Aorta (tissue), 5 donors: ENCODE data around the gene FOXRED2. TPM values are rescaled to one million over a fixed set of nuclear protein-coding genes. Genes with fewer than 3 reads are reported as not detected.
"Not testable (repeated sequence)": the region's sequence is repeated elsewhere in the genome, so short reads cannot be mapped to it uniquely, and the experiment has no call there.

Experiments
- ATAC-seq: fragments of 200-7000 bp; cut with Tn5 transposase; one replicate; pipeline ENCODE4 v1.9.1; 2022; ENCODE audit warnings: moderate library complexity; ENCODE audit not compliant: low FRiP score
- DNase-seq, 2 donors: peaks; one replicate each; pipeline ENCODE4 v3.0.0-alpha.2; 2020
- H3K27ac ChIP-seq, 2 donors: one replicate each; pipeline ENCODE4 v1.5.1; 2013; ENCODE audit warnings: low read length in 2 of 2, mild to moderate bottlenecking in 2 of 2, moderate library complexity in 2 of 2, control low read depth in 1 of 2, inconsistent platforms in 1 of 2, low read depth in 1 of 2
- H3K27me3 ChIP-seq, 2 donors: one replicate each; pipeline ENCODE4 v1.6.1; 2013; ENCODE audit warnings: control low read depth in 1 of 2, low read length in 1 of 2, mild to moderate bottlenecking in 1 of 2, moderate library complexity in 1 of 2; ENCODE audit not compliant: insufficient read depth in 2 of 2, control insufficient read depth in 1 of 2
- H3K36me3 ChIP-seq, 2 donors: one replicate each; pipeline ENCODE4 v1.6.1; 2013; ENCODE audit warnings: control low read depth in 1 of 2, low read length in 1 of 2, mild to moderate bottlenecking in 1 of 2; ENCODE audit not compliant: insufficient read depth in 2 of 2, control insufficient read depth in 1 of 2
- H3K4me1 ChIP-seq, 2 donors: one replicate each; pipeline ENCODE4 v1.6.1; 2013; ENCODE audit warnings: low read length in 2 of 2, control low read depth in 1 of 2, mild to moderate bottlenecking in 1 of 2, moderate library complexity in 1 of 2; ENCODE audit not compliant: insufficient read depth in 2 of 2, control insufficient read depth in 1 of 2
- H3K4me3 ChIP-seq, 2 donors: one replicate each; pipeline ENCODE4 v1.5.1; 2013; ENCODE audit warnings: low read length in 2 of 2, control low read depth in 1 of 2, mild to moderate bottlenecking in 1 of 2
- H3K9me3 ChIP-seq: one replicate; pipeline ENCODE4 v1.6.1; 2013; ENCODE audit warnings: mild to moderate bottlenecking, low read length; ENCODE audit not compliant: control insufficient read depth
- WGBS, 2 donors: extraction: QIAGEN DNeasy Blood & Tissue Kit; methylation state at CpG; one replicate each; pipeline ENCODE4 v1.1.7; 2013; 5-methylcytosine and 5-hydroxymethylcytosine counted together
- intact Hi-C, 2 donors: fragments of 100-400 bp; cut with DNase I; formaldehyde crosslinking; loops; one replicate each; pipeline versions ENCODE4 v1.14.2 to v1.15.0; 2022
- polyA plus RNA-seq, 2 donors: library from polyadenylated mRNA; stranded (reverse); fragments of 200-250 nt; gene quantifications; one replicate each; pipeline ENCODE4 v1.2.3, GENCODE V29; 2013
- total RNA-seq, 2 donors: library from RNA; stranded (reverse); fragmentation: NEBNext Ultra II Directional; extraction: Animal tissue kit (Norgen Biotek cat#: 25700); gene quantifications; one replicate each; pipeline ENCODE4 v1.2.1, GENCODE V29; 2021
- donor health status: healthy with polysubstance abuse.
- donor health status: Bipolar disorder and iron deficiency.
- donor health status: DM: no; HTN: no; CAD: no.
- donor health status: DM: no; HTN: no; CAD: no.
- donor health status: DM: yes; HTN: yes; CAD: no.

Gene FOXRED2
- total and polyA plus RNA-seq, 4 donors: 1.6 to 11.1 (median 3.5) TPM

DNA sequence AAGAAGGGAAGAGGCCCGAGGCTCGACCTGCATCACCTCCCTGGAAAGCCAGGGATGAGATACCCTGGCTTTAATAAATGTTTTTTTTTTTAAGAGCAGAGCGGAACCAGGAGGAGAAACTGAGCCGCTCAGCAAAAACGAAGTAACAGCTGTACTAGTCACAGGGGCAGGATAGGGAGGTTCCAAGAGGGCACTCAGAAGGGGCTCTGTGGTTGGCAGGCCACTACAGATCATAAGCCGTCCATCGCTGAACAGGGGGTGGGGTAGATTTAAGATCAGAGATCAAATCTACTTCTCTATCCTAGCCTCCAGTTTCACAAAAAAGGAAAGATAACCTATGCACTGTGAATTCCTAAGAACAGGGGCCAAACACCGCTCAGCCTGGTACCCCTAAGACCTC, 21.5 kb upstream of the FOXRED2 start:
- H3K4me3 ChIP-seq: peak overlapping the region; percentile 85 to 88
- 7 to 10% methylated on average over 8 of the region's 8 CpGs for WGBS, 2 donors
- no peaks in the 10 kb centered on the region for H3K27me3 ChIP-seq
- H3K27ac ChIP-seq: peak overlapping the region; percentile 20 to 86
- ATAC-seq (no peak), DNase-seq (no peak)
- peaks cover 6 to 17% of the 10 kb centered on the region in 2 donors for H3K36me3 ChIP-seq
- H3K4me1 ChIP-seq: no peaks in the 10 kb centered on the region
- intact Hi-C loops: loop anchor here in 1 of 2 donors (5.0 kb wide), 1 partner anchor 991 kb away; no protein-coding TSS in a partner anchor
- no peaks in the 10 kb centered on the region for H3K9me3 ChIP-seq

DNA sequence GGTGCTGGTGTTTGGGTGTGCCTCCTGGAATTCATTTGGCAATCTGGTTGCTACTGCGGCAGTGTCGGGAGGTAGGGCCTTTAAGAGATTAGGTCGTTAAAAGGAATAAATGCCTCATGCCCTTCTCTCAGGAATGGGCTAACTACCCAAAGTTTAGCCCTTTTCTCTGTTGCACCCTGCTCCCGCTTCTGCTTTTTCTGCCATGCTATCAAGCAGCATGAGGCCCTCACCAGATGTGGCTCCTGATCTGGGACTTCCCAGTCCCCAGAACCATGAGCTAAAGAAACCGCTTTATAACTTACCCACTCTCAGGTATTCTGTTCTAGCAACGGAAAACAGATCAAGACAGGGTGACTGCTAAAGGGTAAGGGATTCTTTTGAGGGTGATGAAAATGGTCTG, 15.8 kb upstream of the FOXRED2 start:
- WGBS, 2 donors: 94 to 95% methylated on average over 6 of the region's 6 CpGs
- no peak for ATAC-seq
- no peak for DNase-seq
- intact Hi-C loops: no loop called here
- H3K4me3 ChIP-seq: no peak overlapping the region
- H3K4me1 ChIP-seq: no peaks in the 10 kb centered on the region
- no peaks in the 10 kb centered on the region for H3K9me3 ChIP-seq
- peaks cover 26 to 36% of the 10 kb centered on the region in 2 donors for H3K36me3 ChIP-seq
- no peak overlapping the region for H3K27ac ChIP-seq
- no peaks in the 10 kb centered on the region for H3K27me3 ChIP-seq

DNA sequence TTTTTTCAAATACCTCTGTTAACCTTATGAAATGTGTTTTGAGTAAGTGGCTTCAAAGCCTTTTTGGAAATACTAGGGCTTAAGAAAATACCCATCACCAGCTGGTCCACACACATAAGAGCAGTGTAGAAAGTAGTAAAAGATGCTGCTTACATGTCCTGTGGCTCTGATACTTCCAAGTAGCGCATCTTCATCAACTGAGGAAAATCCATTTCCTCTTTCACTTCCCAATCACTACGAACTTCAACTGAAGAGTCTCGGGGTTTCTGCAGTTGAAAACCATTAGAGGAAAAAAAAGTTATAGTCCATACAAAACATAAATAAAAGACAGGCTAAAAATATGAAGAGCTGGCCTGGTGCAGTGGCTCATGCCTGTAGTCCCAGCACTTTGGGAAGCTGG, 13.6 kb upstream of the FOXRED2 start:
- H3K36me3 ChIP-seq: peaks cover 34 to 36% of the 10 kb centered on the region in 2 donors
- no peak for ATAC-seq
- intact Hi-C loops: no loop called here
- no peak overlapping the region for H3K27ac ChIP-seq
- no peak for DNase-seq
- H3K27me3 ChIP-seq: no peaks in the 10 kb centered on the region
- H3K4me1 ChIP-seq: no peaks in the 10 kb centered on the region
- WGBS, 2 donors: 83 to 92% methylated on average over 3 of the region's 3 CpGs
- no peak overlapping the region for H3K4me3 ChIP-seq
- H3K9me3 ChIP-seq: no peaks in the 10 kb centered on the region

DNA sequence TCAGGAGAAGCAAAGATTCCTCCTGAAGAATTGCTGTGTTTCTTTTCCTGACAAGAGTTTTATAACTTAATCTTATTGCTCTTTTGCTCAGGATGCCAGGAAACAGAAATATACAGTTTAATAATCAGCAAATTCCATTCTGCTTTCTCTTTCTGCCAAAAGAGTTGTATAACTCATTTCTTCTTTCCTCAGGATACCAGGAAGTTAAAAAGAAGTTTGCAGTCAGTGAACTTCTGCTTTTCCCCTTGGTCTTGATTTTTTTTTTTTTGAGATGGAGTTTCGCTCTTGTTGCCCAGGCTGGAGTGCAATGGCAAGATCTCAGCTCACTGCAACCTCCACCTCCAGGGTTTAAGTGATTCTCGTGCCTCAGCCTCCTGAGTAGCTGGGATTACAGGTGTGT, 13.1 kb upstream of the FOXRED2 start:
- H3K4me3 ChIP-seq, H3K27me3 ChIP-seq, DNase-seq, H3K27ac ChIP-seq, H3K9me3 ChIP-seq, intact Hi-C loops, ATAC-seq, H3K4me1 ChIP-seq: not testable (repeated sequence)
- H3K36me3 ChIP-seq: peaks cover 34% of the 10 kb centered on the region in 2 donors
- WGBS, 2 donors: 91 to 93% methylated on average over 2 of the region's 2 CpGs

DNA sequence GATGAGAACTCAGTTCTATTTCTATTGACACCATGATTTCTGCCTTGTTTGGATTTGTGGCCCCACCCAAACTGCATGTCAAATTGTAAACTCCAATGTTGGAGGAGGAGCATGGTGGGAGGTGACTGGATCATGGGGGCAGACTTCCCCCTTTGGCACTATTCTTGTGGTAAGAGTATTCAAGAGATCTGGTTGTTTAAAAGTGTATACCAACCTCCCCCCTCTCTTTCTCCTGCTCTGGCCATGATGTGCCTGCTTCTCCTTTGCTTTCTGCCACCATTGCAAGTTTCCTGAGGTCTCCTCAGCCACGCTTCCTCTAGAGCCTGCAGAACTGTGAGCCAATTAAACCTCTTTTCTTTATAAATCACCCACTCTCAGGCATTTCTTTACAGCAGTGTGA, 7.9 kb upstream of the FOXRED2 start:
- Histone ChIP-seq H3K9me3 (no peaks in the 10 kb centered on the region), H3K4me3 (no peak overlapping the region), H3K4me1 (no peaks in the 10 kb centered on the region), H3K27me3 (no peaks in the 10 kb centered on the region), H3K36me3 (peaks cover 22 to 27% of the 10 kb centered on the region in 2 donors), H3K27ac (no peak overlapping the region)
- DNase-seq (peak in 1 of 2 donors; percentile 30), ATAC-seq (no peak)
- intact Hi-C loops: no loop called here
- 95 to 97% methylated on average over 1 of the region's 1 CpG for whole genome bisulfite sequencing, 2 donors

DNA sequence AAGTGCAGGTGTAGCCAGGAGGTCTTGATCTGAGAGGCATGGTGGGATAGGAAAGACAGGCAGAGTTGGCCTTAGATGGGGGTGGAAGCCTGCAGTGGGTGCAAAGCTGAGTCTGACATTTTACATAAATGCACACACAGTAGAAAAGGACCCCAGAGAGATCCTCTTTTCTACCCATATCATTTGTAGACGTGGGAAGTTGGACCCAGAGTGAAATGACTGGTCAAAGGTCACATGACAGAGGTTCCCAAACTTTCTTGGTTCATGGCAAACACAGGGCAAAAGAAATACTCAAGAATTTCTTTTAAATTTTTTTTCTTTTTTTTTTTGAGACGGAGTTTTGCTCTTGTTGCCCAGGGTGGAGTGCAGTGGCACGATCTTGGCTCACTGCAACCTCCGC, 6.2 kb upstream of the FOXRED2 start:
- no peak for DNase-seq
- Histone ChIP-seq H3K27me3 (no peaks in the 10 kb centered on the region), H3K36me3 (peaks cover 7 to 16% of the 10 kb centered on the region in 2 donors), H3K4me3 (no peak overlapping the region), H3K9me3 (no peaks in the 10 kb centered on the region), H3K27ac (no peak overlapping the region), H3K4me1 (no peaks in the 10 kb centered on the region)
- ATAC-seq: no peak
- intact Hi-C loops: no loop called here
- WGBS, 2 donors: 76 to 83% methylated on average over 4 of the region's 4 CpGs

DNA sequence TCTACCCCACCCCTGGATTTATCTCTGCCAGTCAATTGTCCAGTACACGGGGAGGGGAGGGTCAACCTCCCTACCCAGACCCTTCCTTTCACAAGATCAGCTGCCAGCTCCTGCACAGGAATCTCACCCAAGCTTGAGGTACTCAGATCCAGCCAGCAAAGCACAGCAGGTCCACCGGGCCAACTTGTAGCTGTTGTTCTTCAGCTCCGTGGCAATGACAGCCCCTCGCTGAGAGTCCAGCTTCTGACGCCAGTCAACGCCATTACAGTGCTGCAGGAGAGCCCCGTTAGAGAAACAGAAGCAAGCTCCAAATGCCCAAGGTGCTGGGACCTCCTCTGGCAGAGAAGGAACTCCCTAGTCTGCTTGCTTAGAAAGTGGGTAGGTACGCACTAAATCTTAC, 5.5 kb upstream of the FOXRED2 start:
- no peak overlapping the region for H3K27ac ChIP-seq
- intact Hi-C loops: no loop called here
- no peaks in the 10 kb centered on the region for H3K9me3 ChIP-seq
- no peak for DNase-seq
- no peaks in the 10 kb centered on the region for H3K4me1 ChIP-seq
- H3K27me3 ChIP-seq: no peaks in the 10 kb centered on the region
- H3K36me3 ChIP-seq: peaks cover 7 to 15% of the 10 kb centered on the region in 2 donors
- ATAC-seq: no peak
- no peak overlapping the region for H3K4me3 ChIP-seq
- 84 to 90% methylated on average over 8 of the region's 8 CpGs for WGBS, 2 donors

DNA sequence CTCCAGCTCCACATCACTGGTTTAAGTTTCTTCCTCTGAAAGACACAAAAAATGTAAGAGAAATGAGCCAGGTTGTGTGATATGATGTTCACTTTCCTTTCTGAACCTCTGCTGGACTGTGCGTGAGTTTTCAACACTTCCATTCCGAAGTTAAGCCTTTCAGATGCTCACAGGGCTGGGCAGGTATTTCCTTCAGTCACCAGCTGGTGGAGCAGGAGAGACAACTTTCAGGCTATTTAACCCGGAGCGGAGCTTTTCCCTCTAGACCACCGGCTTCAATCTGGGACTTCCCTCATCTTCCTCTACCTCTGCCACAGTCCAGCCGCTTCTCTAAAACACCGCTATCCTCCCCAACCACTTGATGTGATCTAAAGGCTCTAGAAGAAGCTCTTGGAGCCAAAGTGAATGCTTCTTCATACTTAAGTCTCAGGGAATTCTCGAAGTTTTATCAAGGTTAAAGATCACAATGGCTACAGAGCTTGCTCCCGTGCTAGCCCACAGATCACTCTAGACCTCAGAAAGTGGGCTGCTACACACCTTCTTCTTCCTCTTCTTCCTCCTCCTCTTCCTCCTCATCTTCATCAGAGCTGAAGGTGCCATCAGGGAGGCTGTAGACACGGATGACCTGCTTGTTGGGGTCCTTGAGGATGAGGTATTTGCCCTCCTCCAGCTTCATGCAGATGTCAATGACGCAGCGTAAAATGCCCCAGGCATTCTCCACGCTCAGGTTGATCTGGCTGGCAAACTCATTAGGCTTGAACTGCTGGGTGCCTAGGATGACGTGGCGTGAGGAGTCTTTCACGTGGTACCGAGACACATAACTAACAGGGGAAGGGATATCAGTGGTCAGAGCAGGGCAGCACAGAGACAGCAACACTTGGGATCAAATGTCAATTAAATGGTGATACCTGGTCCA, 4.4 kb upstream of the FOXRED2 start:
- DNase-seq (peak in 1 of 2 donors; percentile 55), ATAC-seq (no peak)
- Histone ChIP-seq H3K9me3 (no peaks in the 10 kb centered on the region), H3K4me3 (no peak overlapping the region), H3K27ac (no peak overlapping the region), H3K27me3 (no peaks in the 10 kb centered on the region), H3K4me1 (no peaks in the 10 kb centered on the region), H3K36me3 (peaks cover 7 to 8% of the 10 kb centered on the region in 2 donors)
- 63 to 64% methylated on average over 17 of the region's 17 CpGs for WGBS, 2 donors
- intact Hi-C loops: no loop called here

DNA sequence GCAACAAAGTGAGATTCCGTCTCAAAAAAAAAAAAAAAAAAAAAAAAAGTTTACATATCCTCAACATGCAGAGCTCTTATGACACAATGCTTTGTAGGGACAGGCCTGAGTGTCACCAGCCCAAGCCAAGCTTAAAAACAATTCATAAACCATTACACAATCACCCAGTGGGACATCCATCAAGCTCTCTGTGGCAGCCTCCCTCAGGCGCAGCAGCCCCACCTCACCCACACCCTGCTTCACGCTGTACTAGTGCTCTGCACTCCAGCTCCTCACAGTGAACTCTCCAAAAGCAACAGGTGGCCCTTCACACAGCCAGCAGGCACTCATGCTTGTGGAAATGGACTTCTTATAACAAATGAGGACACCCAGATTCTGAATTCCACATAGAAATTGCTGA, 3.5 kb upstream of the FOXRED2 start:
- H3K4me1 ChIP-seq: no peaks in the 10 kb centered on the region
- intact Hi-C loops: no loop called here
- ATAC-seq (no peak), DNase-seq (peak in 1 of 2 donors; percentile 41)
- H3K36me3 ChIP-seq: peaks cover 5 to 8% of the 10 kb centered on the region in 2 donors
- H3K27me3 ChIP-seq: no peaks in the 10 kb centered on the region
- no peak overlapping the region for H3K27ac ChIP-seq
- WGBS, 2 donors: 75 to 76% methylated on average over 3 of the region's 3 CpGs
- no peak overlapping the region for H3K4me3 ChIP-seq
- H3K9me3 ChIP-seq: no peaks in the 10 kb centered on the region
